ENCODE measurements around the gene SIRPA. TPM values are rescaled to one million over a fixed set of nuclear protein-coding genes. Genes with fewer than 3 reads are reported as not detected.

Gene SIRPA
- total RNA-seq, 1 experiment from 2014 or later = 8.9 TPM

DNA sequence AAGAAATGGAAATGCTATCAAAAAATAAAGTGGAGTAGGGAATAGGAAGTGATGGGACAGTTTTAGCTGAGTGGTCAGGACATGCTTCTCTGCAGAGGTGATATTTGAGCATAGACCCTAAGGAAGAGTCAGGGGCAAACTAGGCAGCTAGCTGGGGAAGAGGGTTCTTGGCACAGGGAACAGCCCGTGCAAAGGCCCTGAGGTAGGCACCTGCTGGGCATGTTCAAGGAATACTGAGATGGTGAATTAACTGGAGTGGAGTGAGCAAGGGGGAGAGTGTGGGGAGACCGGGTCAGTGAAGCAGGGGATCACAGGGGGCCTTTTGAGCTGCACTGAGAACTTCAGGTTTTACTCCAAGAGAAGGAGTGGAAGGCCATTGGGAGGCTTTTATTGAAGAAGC, 7.5 kb upstream of the SIRPA start (continued):
- TF ChIP-seq, protein P1, sequence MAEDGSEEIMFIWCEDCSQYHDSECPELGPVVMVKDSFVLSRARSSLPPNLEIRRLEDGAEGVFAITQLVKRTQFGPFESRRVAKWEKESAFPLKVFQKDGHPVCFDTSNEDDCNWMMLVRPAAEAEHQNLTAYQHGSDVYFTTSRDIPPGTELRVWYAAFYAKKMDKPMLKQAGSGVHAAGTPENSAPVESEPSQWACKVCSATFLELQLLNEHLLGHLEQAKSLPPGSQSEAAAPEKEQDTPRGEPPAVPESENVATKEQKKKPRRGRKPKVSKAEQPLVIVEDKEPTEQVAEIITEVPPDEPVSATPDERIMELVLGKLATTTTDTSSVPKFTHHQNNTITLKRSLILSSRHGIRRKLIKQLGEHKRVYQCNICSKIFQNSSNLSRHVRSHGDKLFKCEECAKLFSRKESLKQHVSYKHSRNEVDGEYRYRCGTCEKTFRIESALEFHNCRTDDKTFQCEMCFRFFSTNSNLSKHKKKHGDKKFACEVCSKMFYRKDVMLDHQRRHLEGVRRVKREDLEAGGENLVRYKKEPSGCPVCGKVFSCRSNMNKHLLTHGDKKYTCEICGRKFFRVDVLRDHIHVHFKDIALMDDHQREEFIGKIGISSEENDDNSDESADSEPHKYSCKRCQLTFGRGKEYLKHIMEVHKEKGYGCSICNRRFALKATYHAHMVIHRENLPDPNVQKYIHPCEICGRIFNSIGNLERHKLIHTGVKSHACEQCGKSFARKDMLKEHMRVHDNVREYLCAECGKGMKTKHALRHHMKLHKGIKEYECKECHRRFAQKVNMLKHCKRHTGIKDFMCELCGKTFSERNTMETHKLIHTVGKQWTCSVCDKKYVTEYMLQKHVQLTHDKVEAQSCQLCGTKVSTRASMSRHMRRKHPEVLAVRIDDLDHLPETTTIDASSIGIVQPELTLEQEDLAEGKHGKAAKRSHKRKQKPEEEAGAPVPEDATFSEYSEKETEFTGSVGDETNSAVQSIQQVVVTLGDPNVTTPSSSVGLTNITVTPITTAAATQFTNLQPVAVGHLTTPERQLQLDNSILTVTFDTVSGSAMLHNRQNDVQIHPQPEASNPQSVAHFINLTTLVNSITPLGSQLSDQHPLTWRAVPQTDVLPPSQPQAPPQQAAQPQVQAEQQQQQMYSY (CRISPR knock-in tag; IDR thresholded peaks at IDR 0.05) = no peak
- TF ChIP-seq CDX4 (CRISPR knock-in tag; IDR thresholded peaks at IDR 0.05; ENCODE audit: borderline replicate concordance) (no peak), PRRX2 (CRISPR knock-in tag; IDR thresholded peaks at IDR 0.05) (no peak), MXD4 (CRISPR knock-in tag; IDR thresholded peaks at IDR 0.05; ENCODE audit: borderline replicate concordance) (no peak)

- CTCF ChIA-PET = interaction anchor here (0.6 to 3.6 kb wide), 3 partner anchors 28 to 112 kb away, joined by 3 to 11 read pairs (median 8); no protein-coding TSS in a partner anchor
Measured at GRCh38 chr20:1888796-1889463, 6.3 kb upstream of the SIRPA start.

More at GRCh38 chr20:1888796-1889463, 6.3 kb upstream of the SIRPA start:
- POLR2A ChIA-PET = interaction anchor here (1.4 kb wide), 1 partner anchor 58 kb away, joined by 3 read pairs; no protein-coding TSS in a partner anchor
- Mint-ChIP-seq H3K4me1 (peaks cover 30% of the 10 kb centered on the region), H3K27me3 (ENCODE audit: low read depth) (peaks cover 25% of the 10 kb centered on the region), H3K4me3 (no peak overlapping the region), H3K9me3 (no peaks in the 10 kb centered on the region), H3K27ac (no peak overlapping the region), H3K36me3 (no peaks in the 10 kb centered on the region)
- DNase-seq (ENCODE audit: low spot score) (no peak), ATAC-seq (peak; percentile 29)
- TF ChIP-seq FOXP1 (CRISPR knock-in tag; IDR thresholded peaks at IDR 0.05; ENCODE audit: borderline replicate concordance) = no peak
- no peak for TF ChIP-seq NFE2L1 (CRISPR knock-in tag; IDR thresholded peaks at IDR 0.05)
- TF ChIP-seq CREM (CRISPR knock-in tag; IDR thresholded peaks at IDR 0.05) = 0 out of 2 replicates have a peak, but pooled peaks have one; percentile 20
- TF ChIP-seq ZNF416 (CRISPR knock-in tag; IDR thresholded peaks at IDR 0.05) = no peak
- no peak for TF ChIP-seq NFATC4 (CRISPR knock-in tag; IDR thresholded peaks at IDR 0.05)
- no peak for TF ChIP-seq ATF2 (CRISPR knock-in tag; IDR thresholded peaks at IDR 0.05; ENCODE audit: borderline replicate concordance, low read depth)
- no peak for TF ChIP-seq ELF4 (CRISPR knock-in tag; IDR thresholded peaks at IDR 0.05; ENCODE audit: low read depth)
- TF ChIP-seq GABPB1 (CRISPR knock-in tag; IDR thresholded peaks at IDR 0.05) = peak; percentile 67
- TF ChIP-seq, protein P2, sequence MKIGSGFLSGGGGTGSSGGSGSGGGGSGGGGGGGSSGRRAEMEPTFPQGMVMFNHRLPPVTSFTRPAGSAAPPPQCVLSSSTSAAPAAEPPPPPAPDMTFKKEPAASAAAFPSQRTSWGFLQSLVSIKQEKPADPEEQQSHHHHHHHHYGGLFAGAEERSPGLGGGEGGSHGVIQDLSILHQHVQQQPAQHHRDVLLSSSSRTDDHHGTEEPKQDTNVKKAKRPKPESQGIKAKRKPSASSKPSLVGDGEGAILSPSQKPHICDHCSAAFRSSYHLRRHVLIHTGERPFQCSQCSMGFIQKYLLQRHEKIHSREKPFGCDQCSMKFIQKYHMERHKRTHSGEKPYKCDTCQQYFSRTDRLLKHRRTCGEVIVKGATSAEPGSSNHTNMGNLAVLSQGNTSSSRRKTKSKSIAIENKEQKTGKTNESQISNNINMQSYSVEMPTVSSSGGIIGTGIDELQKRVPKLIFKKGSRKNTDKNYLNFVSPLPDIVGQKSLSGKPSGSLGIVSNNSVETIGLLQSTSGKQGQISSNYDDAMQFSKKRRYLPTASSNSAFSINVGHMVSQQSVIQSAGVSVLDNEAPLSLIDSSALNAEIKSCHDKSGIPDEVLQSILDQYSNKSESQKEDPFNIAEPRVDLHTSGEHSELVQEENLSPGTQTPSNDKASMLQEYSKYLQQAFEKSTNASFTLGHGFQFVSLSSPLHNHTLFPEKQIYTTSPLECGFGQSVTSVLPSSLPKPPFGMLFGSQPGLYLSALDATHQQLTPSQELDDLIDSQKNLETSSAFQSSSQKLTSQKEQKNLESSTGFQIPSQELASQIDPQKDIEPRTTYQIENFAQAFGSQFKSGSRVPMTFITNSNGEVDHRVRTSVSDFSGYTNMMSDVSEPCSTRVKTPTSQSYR (CRISPR knock-in tag; IDR thresholded peaks at IDR 0.05) = no peak
- no peak for TF ChIP-seq NFYB (CRISPR knock-in tag; conservative IDR thresholded peaks at IDR 0.05; ENCODE audit: low read depth)
- no peak for TF ChIP-seq HMGA2 (CRISPR knock-in tag; IDR thresholded peaks at IDR 0.05)
- TF ChIP-seq MLX (CRISPR knock-in tag; IDR thresholded peaks at IDR 0.05) = no peak
- TF ChIP-seq JAZF1 (CRISPR knock-in tag; IDR thresholded peaks at IDR 0.05) = no peak
